SK-N-MC (cell line): Measurements from ENCODE around the gene RHBDD1.

Source experiments
- EZH2 ChIP-seq: fragments of 200-600 bp; sonication (generic); IDR thresholded peaks from one replicate; pipeline ENCODE4 v1.6.1; 2017; ENCODE audit warnings: antibody characterized with exemption
- POLR2AphosphoS5 ChIP-seq: IDR thresholded peaks from 2 replicates; pipeline ENCODE4 v1.6.1; 2012; ENCODE audit warnings: mild to moderate bottlenecking, low read depth, low read length, borderline replicate concordance

DNA sequence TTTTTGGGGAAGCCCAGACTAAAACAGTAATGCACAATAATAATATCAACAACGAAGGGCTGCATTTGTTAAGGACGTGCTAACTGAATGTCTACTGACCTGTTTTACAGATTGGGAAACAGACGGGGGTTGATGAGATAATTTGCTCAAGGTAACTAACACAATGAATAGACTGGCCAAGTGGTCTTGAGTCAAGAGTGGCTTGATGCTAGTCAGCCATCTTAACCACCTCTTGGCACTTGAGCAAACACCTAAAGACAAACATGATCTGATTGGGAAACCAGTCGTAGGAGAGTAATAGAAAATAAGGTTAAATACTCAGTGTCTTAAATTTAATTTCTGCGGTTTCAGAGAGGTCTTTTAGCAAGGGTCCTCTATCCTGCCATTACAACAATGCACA lies 14.2 kb downstream of the RHBDD1 start:
- no peak for TF ChIP-seq EZH2
- TF ChIP-seq POLR2AphosphoS5 = no peak
